HG03025 (cell line): ENCODE data around the gene APCDD1L.

Experiments
- ATAC-seq: cut with Tn5 transposase; IDR thresholded peaks from one replicate; pipeline ENCODE4 v1.9.1; 2021; ENCODE audit warnings: mild to moderate bottlenecking, moderate library complexity; ENCODE audit not compliant: unreplicated experiment, low FRiP score

The APCDD1L gene

GRCh38 chr20:58515233-58516212 is at the start of gene APCDD1L:
Gene APCDD1L (minus strand): TSS chr20:58515399. CDS start chr20:58514707, 692 bp downstream.
- no peak for ATAC-seq

DNA sequence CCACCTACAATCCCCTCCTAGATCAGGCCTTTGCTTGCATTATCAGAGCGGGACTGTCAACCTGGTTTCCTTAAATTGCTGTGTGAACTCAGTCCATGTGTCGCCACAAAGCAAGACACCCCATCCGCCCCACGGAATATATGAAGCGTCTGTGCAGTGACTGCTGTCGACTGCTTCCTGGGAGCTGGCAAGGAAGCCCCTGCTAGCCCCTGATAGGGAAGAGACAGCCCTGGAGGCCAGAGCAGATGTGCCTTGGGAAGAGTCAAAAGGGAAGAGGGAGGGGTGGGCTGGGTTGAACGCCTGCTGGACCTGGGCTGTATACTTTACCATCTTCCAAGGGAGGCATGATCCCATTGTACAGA is 44.1 kb upstream of the APCDD1L start:
- no peak for ATAC-seq

- ATAC-seq, result no peak
Observed at GRCh38 chr20:58558486-58559367, 43.5 kb upstream of the APCDD1L start.

DNA sequence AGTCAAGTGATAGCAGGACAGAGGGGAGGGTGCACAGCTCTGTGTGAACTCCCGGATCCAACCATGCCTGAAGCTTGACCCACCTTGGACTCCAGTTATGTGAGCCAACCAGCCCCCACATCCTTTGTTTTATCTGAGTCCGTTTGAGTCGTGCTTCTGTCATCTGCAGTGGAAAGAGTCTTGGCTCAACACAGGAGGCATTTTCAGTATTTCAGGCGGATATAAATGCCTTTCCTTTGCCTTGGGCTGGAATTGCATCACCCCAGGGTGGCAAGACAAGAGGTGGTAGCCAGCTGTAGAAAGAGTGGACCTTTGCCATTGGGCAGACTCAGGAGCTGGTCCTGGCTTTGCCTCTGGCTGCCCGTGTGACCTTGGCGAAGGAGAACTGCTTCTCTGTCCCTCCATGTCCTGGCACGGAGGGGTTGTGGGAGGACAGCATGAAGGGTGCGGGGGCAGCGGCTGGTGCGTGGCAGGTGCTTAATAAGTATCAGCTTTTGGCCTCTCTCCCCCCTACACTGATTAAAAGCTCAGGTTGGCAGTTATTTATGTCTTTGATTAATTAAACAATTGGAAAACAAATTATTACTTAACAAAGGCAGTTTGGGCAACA is 42.6 kb upstream of the APCDD1L start:
- ATAC-seq, result no peak

GRCh38 chr20:58556961-58557360 is 41.8 kb upstream of the APCDD1L start:
- no peak for ATAC-seq

DNA sequence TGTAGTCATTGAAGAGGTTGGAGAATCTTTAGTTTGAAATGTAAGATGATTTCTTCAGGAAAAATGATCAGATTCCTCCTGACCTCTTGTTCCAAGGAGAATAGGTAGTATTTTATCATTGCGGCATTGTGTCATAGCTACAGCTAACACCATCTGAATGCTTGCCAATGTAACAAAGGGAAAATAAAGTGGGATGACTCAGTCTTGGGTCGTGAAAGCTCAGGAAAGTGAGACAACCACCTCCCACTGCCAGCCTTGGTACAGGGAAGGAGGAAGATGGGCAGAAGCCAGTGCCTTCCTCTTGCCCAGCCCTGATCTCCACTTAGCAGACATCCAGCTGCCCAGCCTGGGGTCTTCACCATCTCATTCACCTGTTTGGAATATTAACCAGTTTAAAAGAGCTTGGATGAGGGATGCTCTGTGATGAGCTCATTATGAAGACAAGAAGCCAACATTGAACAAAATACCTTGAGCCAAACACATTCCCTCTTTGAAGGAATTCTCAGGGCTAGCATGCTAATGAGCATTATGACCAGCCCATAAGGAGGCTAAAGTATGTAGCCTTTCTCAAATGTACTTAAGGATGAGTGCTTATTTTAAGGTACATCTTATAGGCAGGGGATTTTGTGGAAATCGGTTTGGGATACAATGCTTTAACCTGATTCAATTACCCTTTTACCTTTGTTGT is 40.0 kb upstream of the APCDD1L start:
- ATAC-seq, result no peak

DNA sequence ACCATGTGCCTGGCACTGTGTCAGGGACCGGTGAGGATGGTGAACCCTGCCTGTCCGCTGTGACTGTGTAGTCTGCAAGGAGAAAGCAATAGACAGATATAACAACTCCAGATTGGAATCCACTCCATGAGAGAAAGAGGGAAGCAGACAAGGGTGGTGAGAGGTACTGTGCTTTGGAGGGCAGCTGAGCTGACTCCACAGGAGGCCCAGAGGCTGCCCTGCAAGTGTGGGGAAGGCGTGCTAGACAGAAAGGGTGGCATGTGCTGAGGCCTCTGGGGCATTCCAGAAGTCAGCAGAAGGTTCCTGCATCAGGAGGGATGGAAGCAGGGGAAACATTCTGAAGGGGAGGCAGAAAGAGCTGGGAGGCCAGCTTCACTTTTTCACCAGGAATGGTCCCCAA is 39.3 kb upstream of the APCDD1L start:
- ATAC-seq, result no peak

DNA sequence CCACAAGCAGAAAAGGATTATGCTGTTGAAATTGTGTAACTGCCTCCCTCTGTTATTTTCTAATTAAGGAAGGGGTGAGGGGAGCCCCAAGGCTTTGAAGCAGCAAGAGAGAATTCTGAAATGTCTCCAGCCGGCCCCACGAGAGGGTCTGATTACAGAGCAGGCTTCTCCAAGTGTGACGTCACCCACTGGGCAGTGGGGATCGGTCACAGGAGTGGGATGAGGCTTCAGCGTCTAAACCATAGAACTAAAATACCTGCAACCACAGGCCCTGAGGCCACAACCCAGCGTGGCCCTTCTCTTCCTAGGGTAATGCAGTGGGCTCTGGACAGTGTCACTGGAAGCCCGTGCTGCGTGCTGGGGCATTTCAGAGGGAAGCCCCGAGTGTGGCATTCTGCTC is 38.6 kb upstream of the APCDD1L start:
- no peak for ATAC-seq

GRCh38 chr20:58553166-58553696 is 38.0 kb upstream of the APCDD1L start:
- ATAC-seq, result no peak

DNA sequence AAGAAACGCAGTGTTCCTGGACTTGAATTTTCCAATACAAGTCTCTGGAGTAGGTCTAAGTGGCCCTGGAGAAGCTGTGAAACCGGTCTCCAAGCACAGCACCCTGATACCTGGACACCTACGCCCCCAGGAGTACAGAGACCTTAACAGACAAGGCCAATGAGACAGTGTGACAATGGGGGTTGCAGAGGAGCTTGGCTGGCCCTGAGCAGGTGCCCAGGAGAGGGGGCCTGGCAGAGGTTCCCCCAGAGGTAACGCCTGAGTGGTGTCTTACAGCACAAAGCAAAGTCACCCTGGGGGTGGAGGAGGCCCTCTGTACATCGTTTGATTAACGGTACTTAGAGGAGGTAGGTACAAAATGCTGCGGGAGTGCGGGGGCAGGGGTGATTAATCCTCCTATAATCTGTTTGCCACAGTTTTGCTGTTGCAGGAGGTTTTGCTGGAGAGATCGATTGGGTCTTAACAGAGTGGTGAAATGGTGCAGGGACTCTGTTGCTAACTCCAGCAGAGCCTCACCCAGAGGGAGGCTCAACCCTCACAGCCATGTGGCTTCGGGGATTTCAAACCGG is 37.3 kb upstream of the APCDD1L start:
- no peak for ATAC-seq

DNA sequence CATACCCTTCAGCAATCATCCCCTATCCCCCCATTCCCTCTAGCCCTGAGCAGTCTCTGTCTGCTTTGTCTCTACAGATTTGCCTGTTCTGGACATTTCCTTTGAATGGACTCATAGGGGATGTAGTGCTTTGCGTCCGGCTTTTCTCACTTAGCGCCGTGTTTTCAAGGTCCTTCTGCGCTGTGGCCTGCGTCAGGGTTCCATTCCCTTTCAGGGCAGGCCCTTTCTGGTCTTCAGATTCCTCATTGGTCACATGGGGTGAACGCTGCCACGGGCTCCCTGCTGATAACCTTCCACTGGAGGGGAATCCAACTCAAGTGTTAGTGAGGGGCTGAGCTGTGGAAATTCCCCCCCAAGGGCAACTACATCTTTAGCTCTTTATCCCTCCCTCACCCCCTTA is 36.4 kb upstream of the APCDD1L start:
- no peak for ATAC-seq

- ATAC-seq, result no peak
Observed at GRCh38 chr20:58550275-58551059, 35.3 kb upstream of the APCDD1L start.

DNA sequence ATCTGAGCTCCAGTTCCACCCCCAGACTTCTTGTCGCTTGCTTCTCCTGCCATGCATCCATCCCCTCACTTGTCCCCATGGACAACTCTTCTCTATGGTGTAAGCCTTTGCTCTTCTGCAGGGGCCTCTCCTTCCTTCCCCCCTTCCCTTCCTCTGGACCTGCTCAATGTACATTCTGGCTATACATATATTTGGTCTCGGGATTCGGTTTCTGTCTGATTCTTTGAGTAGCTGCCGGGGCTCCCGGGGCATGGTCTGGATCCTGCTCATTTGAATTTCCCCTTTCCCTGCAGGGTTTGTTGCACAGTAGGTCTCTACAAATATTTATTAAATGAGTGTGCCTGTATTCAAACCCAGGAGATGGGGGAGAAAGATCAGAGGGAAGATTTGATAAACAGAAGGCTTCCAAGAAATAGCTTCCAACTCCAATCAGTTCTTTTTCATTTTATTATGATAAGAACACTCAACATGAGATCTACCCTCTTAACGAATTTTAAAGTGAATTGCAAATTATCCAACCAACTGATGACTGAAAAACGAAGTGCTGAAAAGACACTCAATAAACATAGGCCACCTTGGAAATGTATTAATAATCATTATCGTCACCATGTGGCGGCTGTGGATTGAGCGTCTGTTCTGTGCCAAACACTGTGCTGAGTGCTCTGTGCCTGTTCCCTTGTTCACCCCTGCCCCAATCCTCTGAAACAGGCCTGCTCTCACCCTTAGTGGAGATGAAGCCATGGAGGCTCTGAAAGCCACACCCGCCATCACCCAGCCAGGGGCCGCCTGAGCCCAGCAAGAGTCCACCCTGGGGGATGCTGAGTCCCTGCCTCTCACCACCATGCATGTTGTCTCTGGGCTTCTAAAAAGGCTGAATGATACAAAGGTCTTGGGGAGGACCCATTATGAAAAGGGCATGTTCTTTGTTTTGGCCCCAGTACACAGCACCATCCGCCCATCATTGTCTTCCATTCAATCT is 34.3 kb upstream of the APCDD1L start:
- ATAC-seq, result no peak

DNA sequence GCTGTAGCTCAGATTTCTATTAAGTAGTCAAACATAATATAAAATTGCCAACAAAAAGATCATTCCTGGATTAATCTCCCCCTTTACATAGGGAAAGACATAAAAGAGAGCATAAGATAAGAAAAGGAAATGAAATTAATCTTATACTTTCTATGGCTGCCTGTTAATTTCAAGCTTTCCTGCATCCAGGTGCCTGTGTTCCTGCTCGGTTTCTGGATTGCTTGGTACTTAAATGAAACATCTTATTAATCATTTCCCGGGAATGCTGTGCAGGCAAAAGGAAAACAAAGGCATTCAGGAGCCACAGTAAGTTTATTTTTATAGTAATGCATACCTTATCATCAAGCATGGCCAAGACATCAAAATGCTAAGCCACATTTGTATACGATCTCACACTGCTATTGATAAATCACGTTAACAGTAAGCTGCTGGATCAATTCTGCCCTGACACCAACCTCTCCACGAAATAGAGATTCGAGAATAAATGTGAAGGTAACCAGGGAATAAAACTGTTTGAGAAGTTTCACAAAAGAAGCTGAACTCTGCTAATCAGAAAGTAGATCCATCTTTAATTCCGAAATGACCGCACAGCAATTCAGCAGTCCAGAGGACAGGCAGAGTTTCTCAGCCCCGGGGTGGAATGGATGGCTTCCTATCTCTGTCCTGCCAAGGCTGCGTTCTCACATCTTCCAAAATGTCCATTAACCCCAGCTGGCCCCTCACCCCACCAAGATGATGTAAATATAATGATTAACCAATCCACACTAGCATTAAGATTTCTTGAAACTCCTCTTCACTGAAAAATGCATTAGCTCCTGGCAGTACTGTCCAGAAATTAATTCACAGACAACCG is 32.6 kb upstream of the APCDD1L start:
- ATAC-seq, result no peak

DNA sequence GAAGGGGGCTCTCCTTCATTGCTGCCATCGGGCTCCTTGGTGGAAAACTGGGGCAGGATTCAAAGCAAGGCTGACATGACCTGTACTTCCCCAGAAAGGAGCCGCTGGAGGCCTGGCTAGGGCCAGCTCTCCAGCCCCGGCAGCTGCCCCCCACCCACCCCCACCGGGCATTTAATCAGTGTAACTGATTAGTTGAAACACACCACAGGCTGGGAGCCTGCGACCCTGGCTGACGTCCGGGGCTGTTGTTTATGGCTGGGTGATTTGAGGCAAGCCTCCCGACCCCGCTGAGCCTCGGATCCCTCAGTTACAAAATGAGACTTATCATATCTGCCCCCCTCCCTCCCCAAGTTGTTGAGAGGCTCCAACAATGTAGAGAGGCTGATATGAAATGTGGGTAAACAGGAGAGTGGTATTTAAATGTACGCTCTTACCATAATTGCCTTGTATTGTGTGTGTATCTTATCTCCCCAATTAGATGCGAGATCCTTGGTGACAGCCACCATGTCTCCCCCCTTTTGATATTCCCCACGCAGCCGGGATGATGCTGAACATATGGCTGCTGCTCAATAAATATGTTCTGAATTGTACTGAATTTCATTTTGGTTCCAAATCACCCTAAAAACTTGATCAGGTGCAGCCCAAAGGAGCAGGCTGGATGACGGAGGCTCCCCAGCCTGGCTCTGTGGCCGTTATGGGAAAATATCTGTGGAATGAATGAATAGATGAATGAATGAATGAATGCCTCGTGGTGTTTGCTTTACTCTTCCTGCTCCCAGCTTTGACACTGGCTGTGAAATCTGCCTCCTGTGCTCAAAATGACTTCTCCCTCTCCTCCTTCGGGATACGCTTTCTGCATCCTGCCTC is 31.8 kb upstream of the APCDD1L start:
- ATAC-seq, result no peak

DNA sequence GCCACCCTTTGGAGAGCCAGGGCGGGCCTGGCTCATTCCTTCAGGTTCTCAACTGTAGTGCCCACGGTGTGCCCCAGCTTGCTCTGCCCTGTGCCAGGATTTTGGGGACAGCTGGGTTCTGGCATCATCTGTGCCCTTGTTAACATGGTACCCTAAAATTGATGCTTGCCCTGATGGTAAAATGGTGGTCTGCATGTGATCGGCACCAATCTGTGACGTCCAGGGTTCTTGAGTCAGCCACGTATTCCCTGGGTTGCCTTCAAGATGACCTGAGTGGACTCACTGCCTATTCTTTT is 31.2 kb upstream of the APCDD1L start:
- no peak for ATAC-seq
